ENCODE results near the gene DGKD.

The DGKD gene

DNA sequence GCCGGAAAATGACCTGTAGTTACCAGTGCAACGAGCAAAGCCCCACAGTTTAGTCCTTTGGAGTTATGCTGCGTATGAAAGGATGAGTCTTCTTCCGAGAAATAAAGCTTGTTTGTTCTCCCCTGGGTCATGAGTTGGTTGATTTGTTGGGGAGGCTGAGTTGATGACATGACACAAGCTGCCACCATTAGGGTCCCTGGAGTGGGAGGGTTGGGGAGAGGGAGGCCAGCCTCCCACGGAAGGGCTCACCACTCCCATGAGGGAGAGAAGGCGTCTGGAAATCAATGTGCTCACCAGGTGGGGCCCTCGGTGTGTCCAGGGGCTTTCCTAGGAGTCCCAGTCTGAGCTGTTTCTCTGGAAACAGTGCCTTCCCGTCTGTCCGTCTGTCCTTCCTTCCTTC lies 7.4 kb upstream of the DGKD start:
- TF ChIP-seq, protein P1, sequence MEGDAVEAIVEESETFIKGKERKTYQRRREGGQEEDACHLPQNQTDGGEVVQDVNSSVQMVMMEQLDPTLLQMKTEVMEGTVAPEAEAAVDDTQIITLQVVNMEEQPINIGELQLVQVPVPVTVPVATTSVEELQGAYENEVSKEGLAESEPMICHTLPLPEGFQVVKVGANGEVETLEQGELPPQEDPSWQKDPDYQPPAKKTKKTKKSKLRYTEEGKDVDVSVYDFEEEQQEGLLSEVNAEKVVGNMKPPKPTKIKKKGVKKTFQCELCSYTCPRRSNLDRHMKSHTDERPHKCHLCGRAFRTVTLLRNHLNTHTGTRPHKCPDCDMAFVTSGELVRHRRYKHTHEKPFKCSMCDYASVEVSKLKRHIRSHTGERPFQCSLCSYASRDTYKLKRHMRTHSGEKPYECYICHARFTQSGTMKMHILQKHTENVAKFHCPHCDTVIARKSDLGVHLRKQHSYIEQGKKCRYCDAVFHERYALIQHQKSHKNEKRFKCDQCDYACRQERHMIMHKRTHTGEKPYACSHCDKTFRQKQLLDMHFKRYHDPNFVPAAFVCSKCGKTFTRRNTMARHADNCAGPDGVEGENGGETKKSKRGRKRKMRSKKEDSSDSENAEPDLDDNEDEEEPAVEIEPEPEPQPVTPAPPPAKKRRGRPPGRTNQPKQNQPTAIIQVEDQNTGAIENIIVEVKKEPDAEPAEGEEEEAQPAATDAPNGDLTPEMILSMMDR (IDR thresholded peaks at IDR 0.05; ENCODE audit: borderline replicate concordance, insufficient read depth, low read depth, low read length), result no peak
- no peak overlapping the region for H3K4me3 ChIP-seq (ENCODE audit: low read depth, low read length)

DNA sequence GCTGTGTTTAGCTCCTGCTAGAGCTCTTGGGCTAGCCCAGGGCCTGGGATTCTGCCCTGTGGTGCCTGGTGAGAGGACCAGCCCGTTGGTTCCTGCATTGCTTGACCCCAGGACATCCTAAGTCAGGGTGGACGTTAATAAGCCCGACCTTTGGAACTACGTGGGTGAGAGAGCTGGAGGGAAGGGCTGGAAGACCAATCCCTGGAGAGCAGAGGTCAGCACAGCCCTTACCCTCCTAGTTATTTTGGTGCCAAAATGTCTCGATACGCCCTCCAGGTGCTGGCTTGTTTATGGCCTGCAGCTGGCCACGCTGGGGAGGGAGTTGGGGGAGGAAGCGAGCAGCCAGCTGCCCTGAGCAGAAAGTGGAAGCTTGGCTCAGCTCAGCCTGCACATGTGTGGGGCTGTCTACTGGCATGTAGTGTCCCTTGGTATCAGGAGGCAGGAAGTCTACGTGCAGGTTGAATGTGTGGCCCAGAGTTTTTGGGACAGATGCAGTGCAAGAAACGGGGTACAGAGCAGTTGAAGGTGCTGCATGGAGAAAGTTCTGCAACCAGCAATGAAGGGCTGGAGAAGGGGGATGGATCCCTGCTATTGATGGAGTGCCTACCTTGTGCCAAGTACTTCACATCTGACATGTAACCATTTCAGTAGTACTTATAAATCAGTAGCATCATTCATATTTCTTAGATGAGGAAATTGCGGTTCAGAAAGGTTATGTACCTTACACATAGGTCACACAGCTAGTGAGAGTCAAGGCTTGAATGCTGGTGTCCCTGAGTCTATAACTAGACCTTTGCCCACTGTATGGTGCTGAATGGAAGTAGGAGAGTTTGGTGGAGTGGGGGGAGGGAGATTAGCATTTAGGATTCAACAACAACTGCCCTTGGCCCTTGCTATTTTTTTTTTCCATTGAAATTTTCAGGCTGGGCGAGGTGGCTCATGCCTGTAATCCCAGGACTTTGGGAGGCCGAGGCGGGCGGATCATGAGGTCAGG lies 5.0 kb upstream of the DGKD start:
- TF ChIP-seq, protein P1 (IDR thresholded peaks at IDR 0.05; ENCODE audit: borderline replicate concordance, insufficient read depth, low read depth, low read length), result no peak
- H3K4me3 ChIP-seq (ENCODE audit: low read depth, low read length), result no peak overlapping the region

DNA sequence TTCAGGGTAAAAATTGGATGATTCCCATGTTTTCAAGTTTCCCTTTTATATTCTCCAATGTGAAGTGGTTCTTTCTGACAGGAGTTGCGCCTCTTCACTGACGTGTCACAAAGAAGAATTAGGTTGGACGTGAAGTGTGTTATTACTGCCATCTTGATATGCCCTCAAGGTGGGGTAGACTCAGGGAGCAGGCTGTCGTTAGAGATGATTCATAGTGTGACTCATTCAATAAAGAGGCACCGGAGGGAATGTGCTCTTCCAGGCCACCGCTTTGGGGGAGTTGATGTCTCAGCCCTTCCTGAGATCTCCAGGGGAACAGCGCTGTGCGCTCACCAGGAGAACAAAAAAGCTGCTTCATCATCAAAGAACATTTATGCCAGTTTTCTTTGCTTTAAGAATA lies 3.6 kb upstream of the DGKD start:
- no peak overlapping the region for H3K4me3 ChIP-seq (ENCODE audit: low read depth, low read length)

DNA sequence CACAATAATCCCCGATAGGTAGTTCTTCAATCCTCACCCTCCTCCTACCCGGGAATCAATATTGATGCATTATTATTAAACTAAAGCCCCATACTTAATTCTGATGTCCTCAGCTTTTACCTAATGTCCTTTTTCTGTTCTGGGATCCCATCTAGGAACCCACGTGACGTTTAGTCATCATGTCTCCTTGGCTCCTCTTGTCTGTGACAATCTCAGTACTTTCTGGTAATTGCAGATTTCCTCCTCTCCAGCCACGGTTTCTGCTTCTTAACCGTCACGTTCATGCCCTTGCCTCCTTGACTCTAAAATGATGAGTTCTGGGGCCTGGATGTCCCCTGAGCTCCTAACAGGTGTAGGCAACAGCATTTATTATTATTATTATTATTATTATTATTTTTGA lies 2.9 kb upstream of the DGKD start:
- no peak overlapping the region for H3K4me3 ChIP-seq (ENCODE audit: low read depth, low read length)
- TF ChIP-seq, protein P1 (IDR thresholded peaks at IDR 0.05; ENCODE audit: borderline replicate concordance, insufficient read depth, low read depth, low read length), result no peak

More for the DNA sequence above, 3.6 kb upstream of the DGKD start:
- TF ChIP-seq, protein P1 (IDR thresholded peaks at IDR 0.05; ENCODE audit: borderline replicate concordance, insufficient read depth, low read depth, low read length), result no peak

GRCh38 chr2:233352141-233352842 lies 2.0 kb upstream of the DGKD start:
- no peak overlapping the region for H3K4me3 ChIP-seq (ENCODE audit: low read depth, low read length)
- TF ChIP-seq, protein P1 (IDR thresholded peaks at IDR 0.05; ENCODE audit: borderline replicate concordance, insufficient read depth, low read depth, low read length), result no peak

GRCh38 chr2:233353101-233353768 lies 1.1 kb upstream of the DGKD start:
- TF ChIP-seq, protein P1 (IDR thresholded peaks at IDR 0.05; ENCODE audit: borderline replicate concordance, insufficient read depth, low read depth, low read length), result no peak
- peak overlapping the region; percentile 61 for H3K4me3 ChIP-seq (ENCODE audit: low read depth, low read length)
